Natural killer cell (primary cell): ENCODE results near the gene JARID2. TPM values are rescaled to one million over a fixed set of nuclear protein-coding genes. Genes with fewer than 3 reads are reported as not detected.

Experiments used
- ATAC-seq, 3 donors: fragments of 150-1000 bp in 2 of 3; fragments of 200-7000 bp in 1 of 3; cut with Tn5 transposase; 1 replicate in 1 of 3; 2 replicates in 2 of 3; pipeline ENCODE4 v1.10.0; 2021; ENCODE audit warnings: mild to moderate bottlenecking in 2 of 3, moderate library complexity in 2 of 3
- DNase-seq, 2 donors: peaks; one replicate each; pipeline versions ENCODE4 v3.0.0 to v3.0.0-alpha.2; 2013 to 2021; ENCODE audit warnings: mixed read lengths in 1 of 2
- H3K27ac ChIP-seq: one replicate; pipeline ENCODE4 v1.5.1; 2013; ENCODE audit warnings: mild to moderate bottlenecking, low read length
- H3K27me3 ChIP-seq: one replicate; pipeline ENCODE4 v1.6.1; 2013; ENCODE audit warnings: low read length; ENCODE audit not compliant: control insufficient read depth, insufficient read depth
- H3K36me3 ChIP-seq: one replicate; pipeline ENCODE4 v1.6.1; 2013; ENCODE audit warnings: low read length; ENCODE audit not compliant: control insufficient read depth, insufficient read depth
- H3K4me1 ChIP-seq: one replicate; pipeline ENCODE4 v1.6.1; 2013; ENCODE audit warnings: low read length; ENCODE audit not compliant: control insufficient read depth, insufficient read depth
- H3K4me3 ChIP-seq: one replicate; pipeline ENCODE4 v1.5.1; 2013; ENCODE audit warnings: low read length
- H3K9me3 ChIP-seq: one replicate; pipeline ENCODE4 v1.6.1; 2013; ENCODE audit warnings: low read length; ENCODE audit not compliant: control insufficient read depth, insufficient read depth
- H3K27ac Mint-ChIP-seq, 2 donors: one replicate each; pipeline ENCODE4 v1.8.0; 2022; ENCODE audit warnings: mild to moderate bottlenecking in 2 of 2, mixed read lengths in 2 of 2, moderate library complexity in 1 of 2
- H3K27me3 Mint-ChIP-seq, 2 donors: one replicate each; pipeline ENCODE4 v1.8.0; 2022; ENCODE audit warnings: low read depth in 2 of 2, mixed read lengths in 2 of 2
- H3K36me3 Mint-ChIP-seq: one replicate; pipeline ENCODE4 v1.8.0; 2022; ENCODE audit warnings: mixed read lengths
- H3K4me1 Mint-ChIP-seq, 2 donors: one replicate each; pipeline ENCODE4 v1.8.0; 2022; ENCODE audit warnings: mixed read lengths in 2 of 2
- H3K4me3 Mint-ChIP-seq: one replicate; pipeline ENCODE4 v1.8.0; 2022; ENCODE audit warnings: mild to moderate bottlenecking, moderate library complexity, mixed read lengths
- H3K9me3 Mint-ChIP-seq, 2 donors: one replicate each; pipeline ENCODE4 v1.8.0; 2022; ENCODE audit warnings: mixed read lengths in 2 of 2
- WGBS: methylation state at CpG from one replicate; pipeline ENCODE4 v1.1.7; 2013; ENCODE audit warnings: missing lambda C conversion rate; ENCODE audit not compliant: insufficient coverage; 5-methylcytosine and 5-hydroxymethylcytosine counted together
- intact Hi-C: fragments of 100-400 bp; cut with micrococcal nuclease; formaldehyde crosslinking; loops from one replicate; pipeline ENCODE4 v1.14.2; 2022
- total RNA-seq, 4 donors: library from RNA; stranded (reverse); fragments of 120-200 nt in 1 of 4; gene quantifications; one replicate each; pipeline versions ENCODE4 v1.2.3 to v1.2.4, GENCODE V29; 2013 to 2022
- TF ChIP-seq, protein P1 (sequence below): fragments of 200-600 bp; IDR thresholded peaks from one replicate; pipeline ENCODE4 v1.8.0; 2022; ENCODE audit warnings: antibody characterized with exemption

Gene JARID2
- total RNA-seq, 3 donors from 2014 or later (not counting 1 experiment from before 2014, with no cell fraction given), result 49.9 to 60.9 (median 60.5) TPM

DNA sequence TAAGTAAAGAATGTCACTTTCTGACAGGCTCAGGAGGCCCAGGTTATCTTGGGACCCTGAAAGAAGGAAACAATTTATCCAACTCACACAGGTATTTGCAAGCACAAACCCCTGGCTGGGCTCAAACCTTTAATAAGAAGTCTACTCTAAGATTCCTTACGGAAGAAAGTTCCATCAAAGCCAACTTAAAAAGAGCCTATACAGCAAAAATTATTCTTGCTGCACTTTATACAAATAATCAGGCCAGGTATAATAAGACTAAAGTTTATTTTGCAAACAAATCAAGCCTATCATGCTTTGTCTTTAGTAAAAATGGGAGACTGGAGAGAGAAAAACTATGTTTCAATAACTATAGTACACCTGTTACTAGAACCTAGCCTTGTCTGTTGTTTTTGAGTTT, 314.8 kb downstream of the JARID2 start:
- DNase-seq (no peak), ATAC-seq (no peak)
- Histone ChIP-seq H3K36me3 (no peaks in the 10 kb centered on the region), H3K4me1 (no peaks in the 10 kb centered on the region), H3K27me3 (no peaks in the 10 kb centered on the region), H3K27ac (no peak overlapping the region), H3K9me3 (no peaks in the 10 kb centered on the region), H3K4me3 (no peak overlapping the region)
- no peaks in the 10 kb centered on the region for H3K36me3 Mint-ChIP-seq
- H3K27me3 Mint-ChIP-seq, result no peaks in the 10 kb centered on the region
- TF ChIP-seq, protein P1, sequence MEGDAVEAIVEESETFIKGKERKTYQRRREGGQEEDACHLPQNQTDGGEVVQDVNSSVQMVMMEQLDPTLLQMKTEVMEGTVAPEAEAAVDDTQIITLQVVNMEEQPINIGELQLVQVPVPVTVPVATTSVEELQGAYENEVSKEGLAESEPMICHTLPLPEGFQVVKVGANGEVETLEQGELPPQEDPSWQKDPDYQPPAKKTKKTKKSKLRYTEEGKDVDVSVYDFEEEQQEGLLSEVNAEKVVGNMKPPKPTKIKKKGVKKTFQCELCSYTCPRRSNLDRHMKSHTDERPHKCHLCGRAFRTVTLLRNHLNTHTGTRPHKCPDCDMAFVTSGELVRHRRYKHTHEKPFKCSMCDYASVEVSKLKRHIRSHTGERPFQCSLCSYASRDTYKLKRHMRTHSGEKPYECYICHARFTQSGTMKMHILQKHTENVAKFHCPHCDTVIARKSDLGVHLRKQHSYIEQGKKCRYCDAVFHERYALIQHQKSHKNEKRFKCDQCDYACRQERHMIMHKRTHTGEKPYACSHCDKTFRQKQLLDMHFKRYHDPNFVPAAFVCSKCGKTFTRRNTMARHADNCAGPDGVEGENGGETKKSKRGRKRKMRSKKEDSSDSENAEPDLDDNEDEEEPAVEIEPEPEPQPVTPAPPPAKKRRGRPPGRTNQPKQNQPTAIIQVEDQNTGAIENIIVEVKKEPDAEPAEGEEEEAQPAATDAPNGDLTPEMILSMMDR, result no peak
- peaks cover 23 to 47% of the 10 kb centered on the region in 2 donors for H3K4me1 Mint-ChIP-seq
- intact Hi-C loops, result no loop called here
- H3K9me3 Mint-ChIP-seq, result no peaks in the 10 kb centered on the region
- 90% methylated on average over 1 of the region's 1 CpG for WGBS
- H3K27ac Mint-ChIP-seq, result no peak overlapping the region
- H3K4me3 Mint-ChIP-seq, result no peak overlapping the region

DNA sequence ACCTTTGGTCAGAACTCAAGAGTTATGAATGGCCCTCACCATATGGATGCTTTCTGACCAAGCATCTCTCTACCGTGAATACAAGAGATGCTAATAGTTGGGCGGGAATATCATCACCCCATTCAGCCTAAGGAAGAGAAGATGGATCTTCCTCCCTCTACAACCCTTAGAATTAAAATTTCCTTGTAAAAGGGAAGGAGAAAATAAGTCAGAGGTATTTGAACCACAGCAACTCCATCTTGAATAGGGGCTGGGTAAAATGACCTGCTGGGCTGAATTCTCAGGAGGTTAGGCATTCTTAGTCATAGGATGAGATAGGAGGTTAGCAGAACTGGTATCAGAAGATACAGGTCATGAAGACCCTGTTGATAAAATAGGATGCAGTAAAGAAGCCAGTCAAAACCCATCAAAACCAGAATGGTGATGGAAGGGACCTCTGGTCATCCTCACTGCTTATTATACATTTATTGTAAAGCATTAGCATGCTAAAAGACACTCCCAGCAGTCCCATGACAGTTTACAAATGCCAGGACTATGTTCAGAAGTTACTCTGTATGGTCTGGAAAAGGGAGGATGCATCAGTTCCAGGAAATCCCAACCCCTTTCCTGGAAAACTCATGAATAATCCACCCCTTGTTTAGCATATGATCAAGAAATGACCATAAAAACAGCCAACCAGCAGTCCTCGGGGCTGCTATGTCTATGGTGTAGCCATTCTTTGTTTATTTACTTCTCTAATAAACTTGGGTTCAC, 315.8 kb downstream of the JARID2 start:
- H3K4me1 ChIP-seq, result no peaks in the 10 kb centered on the region
- intact Hi-C loops, result no loop called here
- Mint-ChIP-seq H3K4me3 (no peak overlapping the region), H3K27me3 (no peaks in the 10 kb centered on the region), H3K27ac (no peak overlapping the region), H3K9me3 (no peaks in the 10 kb centered on the region), H3K4me1 (peaks cover 19 to 45% of the 10 kb centered on the region in 2 donors), H3K36me3 (no peaks in the 10 kb centered on the region)
- H3K9me3 ChIP-seq, result no peaks in the 10 kb centered on the region
- no peak overlapping the region for H3K27ac ChIP-seq
- ATAC-seq (no peak), DNase-seq (no peak)
- H3K27me3 ChIP-seq, result no peaks in the 10 kb centered on the region
- no peak overlapping the region for H3K4me3 ChIP-seq
- H3K36me3 ChIP-seq, result no peaks in the 10 kb centered on the region
- TF ChIP-seq, protein P1, result no peak
- WGBS, result 90% methylated on average over 2 of the region's 3 CpGs

DNA sequence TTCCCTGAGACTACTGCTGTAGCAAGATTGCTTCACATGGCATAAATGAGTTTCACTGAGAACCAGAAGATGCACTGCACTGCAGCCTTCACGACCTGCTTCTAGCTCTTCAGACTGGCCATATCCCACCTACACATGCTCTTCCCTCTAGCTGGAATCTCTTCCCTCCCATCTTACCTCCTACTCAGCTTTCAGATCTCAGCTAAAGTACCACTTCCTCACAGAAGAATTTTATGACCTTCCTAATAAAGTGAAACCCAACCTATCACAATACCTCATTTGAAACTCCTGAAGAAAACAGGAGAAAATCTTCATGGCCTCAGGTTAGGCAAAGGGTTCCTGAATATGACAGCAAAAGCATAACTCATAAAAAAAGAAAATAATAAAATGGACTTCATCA, 317.1 kb downstream of the JARID2 start:
- Mint-ChIP-seq H3K4me1 (peaks cover 15 to 47% of the 10 kb centered on the region in 2 donors), H3K27me3 (no peaks in the 10 kb centered on the region), H3K9me3 (no peaks in the 10 kb centered on the region), H3K4me3 (no peak overlapping the region), H3K27ac (no peak overlapping the region), H3K36me3 (no peaks in the 10 kb centered on the region)
- DNase-seq (no peak), ATAC-seq (no peak)
- Histone ChIP-seq H3K36me3 (no peaks in the 10 kb centered on the region), H3K27ac (no peak overlapping the region), H3K27me3 (no peaks in the 10 kb centered on the region), H3K4me3 (no peak overlapping the region), H3K4me1 (no peaks in the 10 kb centered on the region), H3K9me3 (no peaks in the 10 kb centered on the region)
- intact Hi-C loops, result no loop called here
- WGBS, result 97% methylated on average over 1 of the region's 1 CpG
- TF ChIP-seq, protein P1, result no peak
